SU-DHL-6 (cell line): ENCODE data around the gene RAB6A.

Experiments
- H2AFZ ChIP-seq: fragments of 200-600 bp; sonication (generic); 2 replicates; pipeline ENCODE4 v1.6.1; 2014; ENCODE audit warnings: low read depth, mild to moderate bottlenecking, moderate library complexity, mixed read lengths, antibody characterized with exemption, low read length; ENCODE audit not compliant: severe bottlenecking
- H3F3A ChIP-seq: fragments of 200-600 bp; shearing (Covaris generic); 2 replicates; pipeline ENCODE4 v1.6.0; 2016; ENCODE audit warnings: antibody characterized with exemption, mild to moderate bottlenecking; ENCODE audit not compliant: insufficient read depth
- H3K27ac ChIP-seq: fragments of 200-600 bp; sonication (generic); 2 replicates; pipeline ENCODE4 v1.5.1; 2016; ENCODE audit warnings: low read depth, mild to moderate bottlenecking, low read length, moderate library complexity, mixed read lengths
- H3K27me3 ChIP-seq: fragments of 200-600 bp; sonication (generic), shearing (Covaris generic); 2 replicates; pipeline ENCODE4 v1.6.0; 2014; ENCODE audit warnings: mild to moderate bottlenecking, low read length
- H3K36me3 ChIP-seq: fragments of 200-600 bp; sonication (generic); 2 replicates; pipeline ENCODE4 v1.6.1; 2014; ENCODE audit warnings: mild to moderate bottlenecking, low read length, mixed read lengths
- H3K4me2 ChIP-seq: fragments of 300-600, 200-600 bp; shearing (Covaris generic), sonication (generic); 2 replicates; pipeline ENCODE4 v1.6.0; 2014; ENCODE audit warnings: low read length, low read depth, mild to moderate bottlenecking; ENCODE audit not compliant: poor library complexity, severe bottlenecking
- H3K4me3 ChIP-seq: fragments of 200-600 bp; sonication (generic); 2 replicates; pipeline ENCODE4 v1.5.1; 2014; ENCODE audit warnings: antibody characterized with exemption, low read length, mild to moderate bottlenecking, mixed read lengths; ENCODE audit not compliant: insufficient read depth, poor library complexity, severe bottlenecking
- H3K79me2 ChIP-seq: fragments of 200-600 bp; sonication (generic); 2 replicates; pipeline ENCODE4 v1.6.1; 2014; ENCODE audit warnings: mild to moderate bottlenecking, low read length, moderate library complexity; ENCODE audit not compliant: insufficient read depth
- H3K9ac ChIP-seq: fragments of 200-600 bp; sonication (generic); 2 replicates; pipeline ENCODE4 v1.7.0; 2014; ENCODE audit warnings: mild to moderate bottlenecking, low read length
- H3K9me2 ChIP-seq: fragments of 200-600 bp; sonication (generic); replicated peaks from 2 replicates; pipeline ENCODE4 v1.6.1; 2014; ENCODE audit warnings: low read length; ENCODE audit not compliant: insufficient read depth
- H3K9me3 ChIP-seq: fragments of 200-600 bp; sonication (generic); 2 replicates; pipeline ENCODE4 v1.6.1; 2014; ENCODE audit warnings: low read length, mixed read lengths; ENCODE audit not compliant: insufficient read depth
- H4K20me1 ChIP-seq: fragments of 200-600 bp; sonication (generic); 2 replicates; pipeline ENCODE4 v1.6.1; 2014; ENCODE audit warnings: low read depth, mild to moderate bottlenecking, antibody characterized with exemption, low read length, moderate library complexity, mixed read lengths
- CTCF ChIP-seq: fragments of 200-600 bp; sonication (generic); IDR thresholded peaks from one replicate; pipeline ENCODE4 v1.5.1; 2017; ENCODE audit warnings: antibody characterized with exemption, mild to moderate bottlenecking, low read length, moderate library complexity; ENCODE audit not compliant: insufficient read depth, poor library complexity, severe bottlenecking
- EZH2phosphoT487 ChIP-seq: fragments of 200-600 bp; sonication (generic), shearing (Covaris generic); conservative IDR thresholded peaks from 2 replicates; pipeline ENCODE4 v1.6.1; 2018; ENCODE audit warnings: mild to moderate bottlenecking, antibody characterized with exemption, low read length, moderate library complexity, mixed read lengths

Gene RAB6A

DNA sequence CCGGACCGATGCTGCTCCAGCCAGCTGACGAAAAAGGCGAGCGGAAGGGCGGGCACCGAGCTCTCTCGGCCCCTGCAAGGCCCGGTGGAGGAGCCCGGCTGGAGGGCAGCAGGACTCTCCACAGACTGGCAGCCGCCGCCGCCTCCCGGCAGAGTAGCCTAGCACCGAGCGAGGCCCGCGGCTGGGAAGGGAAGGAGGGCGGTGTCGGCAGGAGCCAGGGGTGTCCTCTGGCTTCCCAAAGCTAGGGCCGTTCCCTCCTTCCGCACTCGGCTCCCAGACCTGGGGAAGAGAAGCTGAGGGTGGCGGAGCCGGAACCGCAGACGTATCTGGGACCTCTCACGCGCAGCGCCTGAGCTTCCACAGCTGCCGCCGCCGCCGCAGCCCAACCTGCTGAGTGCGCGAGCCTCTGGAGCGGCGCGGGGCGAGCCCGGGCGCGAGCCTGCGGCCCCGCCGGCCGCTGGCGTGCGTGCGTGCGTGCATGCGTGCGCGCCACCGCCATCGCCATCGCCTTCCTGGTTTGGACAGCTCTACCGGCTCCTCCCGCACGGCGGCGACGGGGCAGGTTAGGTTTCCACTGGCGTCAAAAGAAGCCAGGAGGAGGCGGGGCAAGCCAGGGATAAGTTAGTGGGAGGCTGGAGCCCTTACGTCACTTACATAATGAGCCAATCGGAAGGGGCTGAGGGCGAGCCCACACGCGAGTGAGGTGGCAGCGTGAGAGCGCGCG, at the start of gene RAB6A:
RAB6A (minus strand) TSS at position 396 of the 724 bp plus-strand sequence. CDS start 439 bp downstream, outside the sequence.
- H3K9me2 ChIP-seq, result no peaks in the 10 kb centered on the region
- H3K27ac ChIP-seq, result peak within 1 kb of the TSS; percentile 56
- peak within 1 kb of the TSS; percentile 84 for H3K4me3 ChIP-seq
- no peaks in the 10 kb centered on the region for H3K27me3 ChIP-seq
- TF ChIP-seq CTCF, result peak; percentile 9
- no peak for TF ChIP-seq EZH2phosphoT487
- no peaks in the 10 kb centered on the region for H3K36me3 ChIP-seq
- H3K9ac ChIP-seq, result peak within 1 kb of the TSS; percentile 83
- peak within 1 kb of the TSS; percentile 88 for H2AFZ ChIP-seq
- H3K4me2 ChIP-seq, result peak within 1 kb of the TSS; percentile 89
- peaks cover 28% of the 10 kb centered on the region for H3F3A ChIP-seq
- H3K79me2 ChIP-seq, result peaks cover 46% of the 10 kb centered on the region
- no peaks in the 10 kb centered on the region for H3K9me3 ChIP-seq
- H4K20me1 ChIP-seq, result peaks cover 14% of the 10 kb centered on the region; the same call in 1 of the 2 replicates

DNA sequence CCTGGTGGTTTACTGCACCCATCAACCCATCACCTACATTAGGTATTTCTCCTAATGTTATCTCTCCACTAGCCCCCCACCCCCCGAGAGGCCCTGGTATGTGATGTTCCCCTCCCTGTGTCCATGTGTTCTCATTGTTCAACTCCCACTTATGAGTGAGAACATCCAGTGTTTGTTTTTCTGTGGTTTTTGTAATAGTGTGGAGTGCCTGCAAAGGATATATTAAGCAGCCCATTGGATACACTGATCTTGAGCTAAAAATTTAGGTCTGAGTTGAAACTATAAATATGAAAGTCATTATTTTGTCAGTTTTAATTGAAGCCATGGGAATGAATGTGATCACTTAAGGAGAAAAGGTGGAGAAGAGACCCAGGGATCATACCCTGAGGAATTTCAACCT, 49.8 kb upstream of the RAB6A start:
- Histone ChIP-seq H2AFZ (no peak overlapping the region), H3K27ac (no peak overlapping the region), H3K4me3 (no peak overlapping the region), H3K27me3 (no peaks in the 10 kb centered on the region), H3K79me2 (peaks cover 7% of the 10 kb centered on the region; the same call in 1 of the 2 replicates), H3F3A (no peaks in the 10 kb centered on the region), H3K9me2 (no peaks in the 10 kb centered on the region), H3K36me3 (no peaks in the 10 kb centered on the region), H4K20me1 (no peaks in the 10 kb centered on the region), H3K9ac (no peak overlapping the region), H3K9me3 (no peaks in the 10 kb centered on the region), H3K4me2 (no peak overlapping the region)
- TF ChIP-seq EZH2phosphoT487 (no peak), CTCF (no peak)

DNA sequence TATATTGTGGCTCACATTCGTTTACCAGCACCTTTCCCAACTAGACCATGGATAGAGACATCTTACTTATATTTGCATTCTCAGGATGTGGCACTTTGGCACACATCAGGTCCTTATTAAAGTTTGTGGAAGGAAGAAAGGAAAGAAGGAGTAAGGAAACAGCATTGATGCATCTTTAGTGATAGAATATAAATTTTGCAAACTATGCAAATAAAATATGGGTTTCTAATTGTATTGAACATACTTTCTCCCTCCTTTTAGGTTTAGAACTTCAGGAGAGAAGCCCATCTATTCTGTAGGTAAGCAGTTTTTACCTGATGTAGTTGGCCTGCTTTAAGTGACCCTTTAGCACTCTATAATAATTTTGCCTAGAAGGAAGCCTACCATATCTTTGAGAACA, 47.2 kb upstream of the RAB6A start:
- no peak overlapping the region for H3K4me3 ChIP-seq
- H2AFZ ChIP-seq, result no peak overlapping the region
- no peak overlapping the region for H3K9ac ChIP-seq
- H3K27ac ChIP-seq, result no peak overlapping the region
- no peaks in the 10 kb centered on the region for H3F3A ChIP-seq
- no peaks in the 10 kb centered on the region for H3K36me3 ChIP-seq
- no peaks in the 10 kb centered on the region for H3K9me2 ChIP-seq
- no peaks in the 10 kb centered on the region for H3K27me3 ChIP-seq
- no peaks in the 10 kb centered on the region for H4K20me1 ChIP-seq
- H3K79me2 ChIP-seq, result peaks cover 24% of the 10 kb centered on the region
- H3K4me2 ChIP-seq, result no peak overlapping the region
- no peak for TF ChIP-seq CTCF
- no peaks in the 10 kb centered on the region for H3K9me3 ChIP-seq
